HCEC 1CT (cell line): ENCODE results near the gene PCK2.

Experiments used
- DNase-seq: peaks from one replicate; pipeline ENCODE4 v3.0.0-alpha.2; 2017

PCK2 gene

DNA sequence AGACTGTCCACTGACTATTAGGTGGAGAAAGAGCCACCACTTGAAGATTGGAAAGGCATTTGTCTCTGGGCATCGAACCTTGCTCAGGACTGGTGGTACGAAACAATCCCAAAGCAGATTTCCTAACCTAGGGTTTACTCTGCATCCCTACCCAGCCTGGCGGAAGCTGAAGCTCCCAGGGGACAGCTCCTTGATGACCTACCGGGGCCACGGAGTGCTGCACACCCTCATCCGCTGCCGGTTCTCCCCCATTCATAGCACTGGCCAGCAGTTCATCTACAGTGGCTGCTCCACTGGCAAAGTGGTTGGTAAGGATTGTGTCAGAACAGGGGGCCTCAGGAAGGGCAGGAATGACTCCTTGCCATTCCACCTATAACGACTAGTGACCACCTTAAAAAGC is 27.1 kb downstream of the PCK2 start:
- DNase-seq = no peak

DNA sequence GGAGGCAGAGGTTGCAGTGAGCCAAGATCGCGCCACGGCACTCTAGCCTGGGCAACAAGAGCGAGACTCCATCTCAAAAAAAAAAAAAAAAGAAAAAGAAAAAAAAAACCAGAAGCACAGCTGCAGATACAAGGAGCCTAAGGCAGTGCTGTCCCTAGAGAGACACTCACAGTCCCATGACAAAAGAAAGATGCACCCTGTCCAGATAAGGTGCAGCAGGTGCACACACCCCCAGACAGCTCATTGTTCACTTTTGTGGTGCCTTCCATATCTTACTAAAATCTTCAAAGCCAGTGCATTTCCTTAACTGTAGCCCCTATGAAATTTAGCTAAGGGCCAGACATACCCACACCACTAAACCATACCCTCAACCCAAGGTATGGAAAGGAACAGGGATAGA is 28.3 kb downstream of the PCK2 start:
- DNase-seq = no peak

DNA sequence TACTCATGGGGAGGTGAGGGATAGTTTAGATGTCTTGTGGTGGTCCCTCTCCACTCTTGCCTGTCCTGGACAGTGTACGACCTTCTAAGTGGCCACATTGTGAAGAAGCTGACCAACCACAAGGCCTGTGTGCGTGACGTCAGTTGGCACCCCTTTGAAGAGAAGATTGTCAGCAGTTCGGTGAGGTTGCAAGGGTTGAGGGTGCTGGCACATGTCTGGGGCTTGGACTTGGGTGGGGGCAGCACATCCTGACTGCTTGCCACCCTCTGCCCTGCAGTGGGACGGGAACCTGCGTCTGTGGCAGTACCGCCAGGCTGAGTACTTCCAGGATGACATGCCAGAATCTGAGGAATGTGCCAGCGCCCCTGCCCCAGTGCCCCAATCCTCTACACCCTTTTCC is 28.8 kb downstream of the PCK2 start:
- no peak for DNase-seq

DNA sequence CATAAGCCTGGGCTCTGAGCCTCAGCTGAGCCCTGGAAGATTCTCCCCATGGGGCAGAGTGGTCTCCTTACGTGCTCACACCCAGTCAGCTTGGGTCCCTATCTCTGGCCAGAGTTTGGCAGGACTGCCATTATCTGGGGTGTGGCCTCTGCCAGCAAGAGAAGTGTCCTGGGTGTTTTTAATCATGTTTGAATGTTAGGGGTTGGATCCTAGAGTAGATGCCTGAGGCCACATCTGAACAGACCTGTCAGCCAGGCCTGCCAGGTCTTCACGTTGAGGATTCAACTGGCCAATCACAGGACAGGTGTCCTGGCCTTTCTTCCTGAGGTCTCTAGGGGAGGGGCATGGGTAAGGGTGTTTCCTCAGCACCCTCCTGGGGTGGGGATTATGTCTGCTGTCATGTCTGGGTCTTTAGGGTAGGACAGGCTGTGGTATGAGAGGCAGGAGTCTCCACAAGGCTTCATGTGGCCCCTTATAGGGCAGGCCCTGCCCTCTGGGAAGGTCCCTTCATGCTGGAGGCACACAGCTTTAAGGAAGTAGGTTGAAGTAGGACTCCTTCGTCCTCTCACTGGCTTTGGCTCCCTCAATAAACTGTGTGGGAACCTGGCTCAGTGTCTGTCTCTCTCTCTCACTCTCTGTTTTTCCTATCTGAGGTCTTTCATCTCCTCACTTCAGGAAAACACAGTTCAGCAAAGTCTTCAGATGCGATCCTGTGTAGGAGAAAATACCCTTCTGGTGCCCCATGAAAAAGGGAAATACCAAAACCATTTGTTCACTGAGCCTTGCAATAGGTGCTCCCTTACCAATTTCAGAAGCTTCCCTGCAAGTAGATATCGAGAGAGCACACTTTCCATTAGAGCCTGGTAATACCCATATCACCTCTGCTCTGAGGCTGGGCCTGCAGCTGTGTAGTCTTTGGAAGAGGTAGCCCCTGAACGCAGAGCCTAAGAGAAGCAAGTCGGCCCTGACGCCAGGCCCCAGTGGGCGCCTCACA is 29.6 kb downstream of the PCK2 start:
- DNase-seq = no peak

DNA sequence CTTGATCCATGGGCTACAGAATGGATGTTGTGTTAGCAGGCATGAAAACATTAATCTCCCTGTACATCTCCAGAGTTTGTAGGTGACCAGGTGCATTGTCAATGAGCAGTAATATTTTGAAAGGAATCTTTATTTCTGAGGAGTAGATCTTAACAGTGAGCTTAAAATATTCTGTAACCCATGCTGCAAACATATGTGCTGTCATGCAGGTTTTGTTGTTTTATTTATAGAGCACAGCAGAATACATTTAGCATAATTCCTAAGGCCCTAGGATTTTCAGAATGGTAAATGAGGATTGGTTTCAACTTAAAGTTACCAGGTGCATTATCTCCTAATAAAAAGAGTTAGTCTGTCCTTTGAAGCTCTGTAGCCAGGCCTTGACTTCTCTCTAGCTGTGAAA is 32.8 kb downstream of the PCK2 start:
- no peak for DNase-seq

DNA sequence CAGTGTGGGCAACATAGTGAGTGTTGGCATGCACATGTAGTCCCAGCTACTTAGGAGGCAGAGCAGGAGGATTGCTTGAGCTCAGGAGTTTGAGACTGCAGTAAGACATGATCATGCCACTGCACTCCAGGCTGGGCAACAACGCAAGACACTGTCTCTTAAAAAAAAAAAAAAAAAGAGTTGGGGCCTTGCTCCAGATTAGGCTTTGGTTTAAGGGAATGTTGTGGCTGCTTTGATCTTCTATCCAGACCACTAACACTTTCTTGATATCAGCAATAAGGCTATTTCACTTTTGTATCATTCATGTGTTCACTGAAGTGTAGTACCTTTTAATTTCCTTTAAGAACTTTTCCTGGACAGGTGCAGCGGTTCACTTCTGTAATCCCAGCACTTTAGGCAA is 33.6 kb downstream of the PCK2 start:
- no peak for DNase-seq

DNA sequence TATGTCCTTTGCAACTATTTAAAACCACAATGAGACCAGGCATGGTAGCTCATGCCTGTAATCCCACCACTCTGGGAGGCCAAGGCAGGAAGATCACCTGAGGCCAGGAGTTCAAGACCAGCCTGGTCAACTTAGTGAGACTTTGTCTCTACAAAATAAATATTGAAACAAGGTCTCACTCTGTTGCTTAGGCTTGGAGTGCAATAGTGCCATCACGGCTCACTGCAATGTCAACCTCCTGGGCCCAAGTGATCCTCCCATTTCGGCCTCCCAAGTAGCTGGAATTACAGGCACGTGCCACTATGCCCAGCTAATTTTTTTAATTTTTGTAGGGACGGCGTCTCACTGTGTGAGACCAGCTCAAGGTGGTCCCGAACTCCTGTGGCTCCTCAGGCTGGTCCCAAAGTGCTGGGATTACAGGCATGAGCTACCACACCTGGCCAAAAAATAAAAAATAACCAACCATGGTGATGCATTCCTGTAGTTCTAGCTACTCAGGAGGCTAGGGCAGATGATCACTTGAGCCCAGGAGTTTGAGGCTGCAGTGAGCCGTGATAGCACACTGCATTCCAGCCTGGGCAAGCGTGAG is 35.4 kb downstream of the PCK2 start:
- DNase-seq = no peak

DNA sequence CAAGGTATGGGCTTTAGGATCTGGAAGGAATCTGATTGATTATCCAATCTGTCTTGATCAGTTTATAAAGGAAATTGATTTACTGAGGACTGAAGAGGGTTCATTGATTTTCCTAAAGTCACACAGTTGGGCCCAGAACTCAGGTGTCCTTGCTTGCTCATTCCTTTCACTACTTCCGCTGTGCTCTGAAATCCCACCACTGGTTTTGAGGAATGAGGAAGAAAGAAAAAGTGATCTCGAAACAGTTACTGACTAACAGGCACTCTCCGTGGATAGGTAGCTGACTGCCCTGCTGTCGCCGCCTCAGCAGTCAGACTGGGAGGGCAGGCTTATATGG is 36.2 kb downstream of the PCK2 start, which contains the start of gene FITM1:
TSS of gene FITM1 (plus strand) at position 280 of the 337 bp plus-strand sequence. CDS start 905 bp downstream, outside the sequence.
- DNase-seq = no peak

DNA sequence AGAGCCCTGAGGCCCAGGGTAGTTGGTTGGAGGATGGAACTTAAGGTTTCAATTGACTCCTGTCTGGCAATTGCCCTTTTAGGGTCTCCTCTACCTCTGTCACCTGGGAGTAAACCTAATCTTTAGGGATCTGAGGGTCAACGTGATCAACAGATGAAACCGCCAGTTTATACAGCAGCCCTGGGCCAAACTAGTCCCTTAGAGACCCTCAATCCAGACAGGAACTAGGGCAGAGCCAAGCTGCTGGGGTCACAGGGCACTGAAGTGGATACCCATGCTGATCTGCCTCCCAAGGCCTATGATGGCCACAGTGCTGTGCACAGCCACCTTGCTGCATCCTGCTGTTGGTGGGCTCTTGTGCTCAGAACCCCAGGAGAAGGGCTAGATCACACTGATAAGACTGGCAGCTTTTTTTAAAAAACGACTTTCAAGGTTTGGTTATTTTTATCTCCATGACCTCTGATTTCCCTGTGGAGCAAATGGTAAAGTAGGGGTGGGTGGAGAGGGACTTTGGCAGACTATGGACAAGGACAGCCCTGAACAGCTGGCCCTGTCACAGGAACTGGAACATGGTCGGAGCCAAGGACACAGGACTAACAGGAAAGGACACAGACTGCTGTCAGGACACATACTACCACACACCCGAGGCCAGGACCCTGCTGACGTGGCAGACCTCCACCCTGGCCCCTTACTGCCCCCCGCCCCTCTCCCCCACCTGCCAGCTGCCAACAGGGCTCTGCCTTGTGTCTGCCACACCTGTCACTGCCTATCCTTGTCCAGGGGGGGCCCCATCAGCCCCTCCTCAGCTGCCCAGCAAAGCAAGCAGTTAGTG is 36.8 kb downstream of the PCK2 start:
- no peak for DNase-seq

DNA sequence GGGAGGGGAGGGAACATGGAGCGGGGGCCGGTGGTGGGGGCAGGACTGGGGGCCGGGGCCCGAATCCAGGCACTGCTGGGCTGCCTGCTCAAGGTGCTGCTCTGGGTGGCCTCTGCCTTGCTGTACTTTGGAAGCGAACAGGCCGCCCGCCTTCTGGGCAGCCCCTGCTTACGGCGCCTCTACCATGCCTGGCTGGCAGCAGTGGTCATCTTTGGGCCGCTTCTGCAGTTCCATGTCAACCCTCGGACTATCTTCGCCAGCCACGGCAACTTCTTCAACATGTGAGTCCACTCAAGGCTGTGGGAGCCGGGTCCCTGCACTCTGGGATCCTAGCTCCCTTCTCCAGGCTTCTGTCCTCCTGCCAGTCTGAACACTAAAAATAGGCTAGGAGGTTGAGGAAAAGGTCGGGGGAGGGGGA is 37.4 kb downstream of the PCK2 start:
- DNase-seq = no peak

DNA sequence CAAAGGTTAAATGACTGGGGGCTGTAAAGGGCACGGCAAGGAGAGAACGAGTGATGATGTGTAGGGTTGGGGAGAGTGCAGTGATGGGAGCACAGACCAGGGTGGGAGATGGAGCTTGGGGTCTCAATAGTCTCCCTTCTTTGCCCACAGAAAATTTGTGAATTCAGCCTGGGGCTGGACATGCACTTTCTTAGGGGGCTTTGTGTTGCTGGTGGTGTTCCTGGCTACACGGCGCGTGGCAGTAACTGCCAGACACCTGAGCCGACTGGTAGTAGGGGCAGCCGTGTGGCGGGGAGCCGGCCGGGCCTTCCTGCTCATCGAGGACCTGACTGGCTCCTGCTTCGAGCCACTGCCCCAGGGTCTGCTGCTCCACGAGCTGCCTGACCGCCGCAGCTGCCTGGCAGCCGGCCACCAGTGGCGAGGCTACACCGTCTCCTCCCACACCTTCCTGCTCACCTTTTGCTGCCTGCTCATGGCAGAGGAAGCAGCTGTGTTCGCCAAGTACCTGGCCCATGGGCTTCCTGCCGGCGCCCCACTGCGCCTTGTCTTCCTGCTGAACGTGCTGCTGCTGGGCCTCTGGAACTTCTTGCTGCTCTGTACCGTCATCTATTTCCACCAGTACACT is 38.1 kb downstream of the PCK2 start:
- no peak for DNase-seq

DNA sequence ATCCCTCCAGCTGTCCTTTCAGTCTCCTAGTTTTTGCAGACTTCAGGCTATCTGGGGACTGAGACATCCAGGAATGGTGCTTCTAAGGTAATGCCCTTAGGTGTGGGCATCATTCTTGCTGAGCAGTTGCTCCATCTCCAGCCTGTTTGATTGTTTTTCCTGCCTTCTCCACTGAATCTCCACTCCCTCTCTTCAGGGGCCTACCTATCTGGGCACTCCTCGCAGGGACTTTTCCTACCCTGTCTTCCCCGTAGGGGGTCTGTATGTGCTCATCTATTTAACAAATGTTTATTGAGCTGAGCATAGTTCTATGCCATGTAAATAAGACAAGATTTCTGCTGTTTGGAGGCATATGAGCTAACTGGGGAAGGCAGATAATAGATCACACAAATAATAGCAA is 38.9 kb downstream of the PCK2 start:
- DNase-seq = no peak

DNA sequence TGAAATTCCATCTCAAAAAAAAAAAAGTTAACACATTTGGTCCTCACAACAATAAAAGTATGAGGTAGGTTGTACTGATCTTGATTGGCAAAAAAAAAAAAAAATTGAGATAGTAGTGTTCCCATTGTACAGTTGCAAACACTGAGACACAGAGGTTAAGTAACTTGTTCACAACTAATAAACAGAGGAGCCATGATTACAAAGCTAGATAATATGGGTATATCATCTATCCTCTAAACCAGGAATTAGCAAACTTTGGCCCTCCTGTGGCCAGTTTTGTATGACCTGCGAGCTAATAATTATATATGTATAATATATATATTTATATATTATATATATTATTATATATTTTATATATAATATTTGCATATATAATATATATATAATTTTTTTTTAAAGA is 39.6 kb downstream of the PCK2 start:
- no peak for DNase-seq

DNA sequence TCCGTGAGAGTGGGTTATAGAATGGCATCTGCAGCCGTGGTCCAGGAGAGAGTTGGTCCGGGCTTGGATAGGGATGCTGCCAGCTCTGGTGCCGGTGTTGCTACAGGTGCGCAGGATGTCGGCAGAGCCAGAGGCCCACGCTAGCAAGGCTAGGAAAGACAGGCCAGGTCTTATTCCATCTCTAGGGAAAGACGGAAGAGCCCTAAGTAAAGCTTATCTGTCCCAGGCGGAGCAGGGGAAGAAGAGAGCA is 41.4 kb downstream of the PCK2 start:
- DNase-seq = no peak

DNA sequence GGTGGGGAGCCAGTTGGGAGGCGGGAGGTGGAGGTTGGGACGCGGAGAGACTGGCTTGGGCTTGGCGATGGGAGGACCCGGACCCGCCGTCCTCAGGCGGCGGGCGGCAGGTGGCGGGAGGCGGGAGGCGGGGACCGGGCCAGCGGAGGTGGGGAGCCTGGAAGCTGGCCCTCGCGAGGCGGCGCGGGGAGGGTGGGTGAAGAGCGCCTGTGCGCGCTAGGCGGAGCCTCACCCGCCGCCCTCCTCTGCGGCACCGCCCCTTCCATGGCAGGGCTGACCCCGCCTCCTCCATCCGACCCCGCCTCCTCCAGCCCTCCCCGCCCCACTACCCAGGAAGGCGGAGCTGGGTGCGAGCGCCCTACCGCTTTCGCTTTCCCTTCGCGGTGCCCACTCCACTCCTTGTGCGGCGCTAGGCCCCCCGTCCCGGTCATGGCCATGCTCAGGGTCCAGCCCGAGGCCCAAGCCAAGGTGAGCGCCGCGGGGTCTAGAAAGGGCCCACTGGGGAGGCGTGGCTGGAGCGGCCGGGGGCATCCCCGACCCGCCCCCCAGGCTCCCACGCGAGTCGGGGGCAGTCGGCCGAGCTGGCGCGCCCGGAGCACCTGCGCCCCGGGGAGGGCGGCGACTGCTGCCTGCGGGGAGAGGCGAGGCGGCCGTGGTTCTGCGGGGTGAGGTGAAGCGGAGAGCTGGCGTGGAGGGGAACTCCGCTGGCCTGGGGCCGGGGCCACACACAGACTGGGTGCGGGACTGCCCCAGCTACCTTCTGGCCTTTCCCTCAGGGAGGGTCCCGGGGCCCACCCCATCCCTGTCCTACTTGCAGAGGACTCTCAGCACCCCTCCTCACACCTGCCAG is 41.9 kb downstream of the PCK2 start, which contains the start of gene PSME1:
TSS of gene PSME1 (plus strand) at position 361 of the 850 bp plus-strand sequence. CDS start at position 430, 69 bp downstream.
- peak; percentile 84 for DNase-seq

DNA sequence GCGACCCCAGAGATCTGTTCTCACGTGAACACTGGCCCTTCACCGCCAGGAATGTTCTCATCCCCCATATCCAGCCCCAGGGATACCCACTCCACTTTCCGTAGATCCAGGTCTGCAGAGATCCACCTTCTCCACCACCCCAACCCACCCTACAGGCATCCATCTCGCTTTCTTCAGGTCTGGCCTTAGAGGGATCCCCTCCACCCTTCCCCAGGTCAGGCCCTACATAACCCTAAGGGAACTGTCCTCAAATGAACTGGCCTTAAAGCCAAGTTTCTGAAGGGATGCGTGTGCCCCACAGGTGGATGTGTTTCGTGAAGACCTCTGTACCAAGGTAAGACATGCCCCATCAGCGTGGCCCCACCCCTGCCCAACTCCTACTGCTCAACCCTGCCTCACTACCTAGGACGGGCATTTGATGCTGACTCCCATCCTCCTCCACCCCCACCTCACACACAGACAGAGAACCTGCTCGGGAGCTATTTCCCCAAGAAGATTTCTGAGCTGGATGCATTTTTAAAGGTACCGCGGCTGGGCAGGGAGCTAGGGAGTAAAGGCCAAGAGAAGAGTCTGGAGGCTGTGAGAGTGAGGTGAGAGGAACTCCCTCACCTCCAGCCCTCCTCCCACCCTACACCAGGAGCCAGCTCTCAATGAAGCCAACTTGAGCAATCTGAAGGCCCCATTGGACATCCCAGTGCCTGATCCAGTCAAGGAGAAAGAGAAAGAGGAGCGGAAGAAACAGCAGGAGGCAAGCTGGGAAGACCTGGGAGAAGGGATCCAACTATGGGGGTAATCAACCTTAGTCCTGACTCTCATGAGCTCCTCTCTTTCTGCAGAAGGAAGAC is 42.8 kb downstream of the PCK2 start:
- no peak for DNase-seq

DNA sequence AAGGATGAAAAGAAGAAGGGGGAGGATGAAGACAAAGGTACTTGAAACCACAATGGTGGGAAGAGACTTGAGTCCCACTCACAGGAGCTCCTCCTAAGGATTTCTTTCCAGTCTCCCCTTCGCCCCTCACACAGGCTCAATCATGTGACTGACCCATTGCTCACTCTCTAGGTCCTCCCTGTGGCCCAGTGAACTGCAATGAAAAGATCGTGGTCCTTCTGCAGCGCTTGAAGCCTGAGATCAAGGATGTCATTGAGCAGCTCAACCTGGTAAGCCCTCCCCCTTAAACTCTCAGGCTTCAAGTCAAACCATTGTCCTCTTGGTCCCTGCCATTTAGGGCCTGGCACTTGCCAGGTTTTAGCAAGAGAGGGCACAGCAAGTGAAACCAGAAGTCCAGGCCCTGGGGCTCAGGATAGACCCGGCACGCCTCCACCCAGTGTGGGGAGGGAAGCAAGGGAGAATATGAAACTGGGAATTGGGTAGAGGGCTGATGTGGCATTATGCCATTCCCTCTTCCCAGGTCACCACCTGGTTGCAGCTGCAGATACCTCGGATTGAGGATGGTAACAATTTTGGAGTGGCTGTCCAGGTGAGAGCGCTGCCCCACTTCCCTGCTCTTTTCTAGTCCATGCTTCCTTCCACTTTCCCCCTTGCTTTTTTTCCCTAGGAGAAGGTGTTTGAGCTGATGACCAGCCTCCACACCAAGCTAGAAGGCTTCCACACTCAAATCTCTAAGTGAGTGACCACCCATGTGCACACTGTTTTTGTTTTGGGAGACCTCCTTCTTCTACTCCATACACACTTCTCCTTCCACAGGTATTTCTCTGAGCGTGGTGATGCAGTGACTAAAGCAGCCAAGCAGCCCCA is 43.7 kb downstream of the PCK2 start:
- no peak for DNase-seq

DNA sequence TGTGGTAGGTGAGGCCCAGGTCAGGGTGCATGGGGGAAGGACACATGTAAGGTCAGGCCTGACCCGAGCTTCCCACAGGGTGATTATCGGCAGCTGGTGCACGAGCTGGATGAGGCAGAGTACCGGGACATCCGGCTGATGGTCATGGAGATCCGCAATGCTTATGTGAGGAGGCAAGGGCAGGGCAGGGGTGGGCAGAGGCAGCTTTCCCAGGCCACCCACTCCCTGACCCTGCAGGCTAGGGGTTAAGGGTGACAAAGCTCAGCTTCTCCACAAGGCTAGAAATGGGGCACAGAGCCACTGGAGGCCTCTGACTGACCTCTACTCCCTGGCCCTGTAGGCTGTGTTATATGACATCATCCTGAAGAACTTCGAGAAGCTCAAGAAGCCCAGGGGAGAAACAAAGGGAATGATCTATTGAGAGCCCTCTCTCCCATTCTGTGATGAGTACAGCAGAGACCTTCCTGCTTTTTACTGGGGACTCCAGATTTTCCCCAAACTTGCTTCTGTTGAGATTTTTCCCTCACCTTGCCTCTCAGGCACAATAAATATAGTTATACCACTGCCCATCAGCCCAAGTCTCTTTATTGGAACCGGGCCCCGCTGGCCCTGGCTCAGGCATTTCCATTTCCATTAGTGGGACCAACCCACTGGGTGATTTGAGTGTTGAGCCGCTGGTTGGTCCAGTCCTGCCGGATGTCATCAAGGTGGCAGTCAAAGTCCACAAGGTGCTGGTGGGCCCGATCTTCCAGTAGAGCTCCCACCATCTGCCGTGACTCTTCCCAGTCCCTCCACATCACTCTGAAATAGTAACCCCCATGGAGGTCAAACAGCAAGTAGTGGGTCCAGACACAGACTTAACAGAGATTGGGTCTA is 44.5 kb downstream of the PCK2 start:
- no peak for DNase-seq

DNA sequence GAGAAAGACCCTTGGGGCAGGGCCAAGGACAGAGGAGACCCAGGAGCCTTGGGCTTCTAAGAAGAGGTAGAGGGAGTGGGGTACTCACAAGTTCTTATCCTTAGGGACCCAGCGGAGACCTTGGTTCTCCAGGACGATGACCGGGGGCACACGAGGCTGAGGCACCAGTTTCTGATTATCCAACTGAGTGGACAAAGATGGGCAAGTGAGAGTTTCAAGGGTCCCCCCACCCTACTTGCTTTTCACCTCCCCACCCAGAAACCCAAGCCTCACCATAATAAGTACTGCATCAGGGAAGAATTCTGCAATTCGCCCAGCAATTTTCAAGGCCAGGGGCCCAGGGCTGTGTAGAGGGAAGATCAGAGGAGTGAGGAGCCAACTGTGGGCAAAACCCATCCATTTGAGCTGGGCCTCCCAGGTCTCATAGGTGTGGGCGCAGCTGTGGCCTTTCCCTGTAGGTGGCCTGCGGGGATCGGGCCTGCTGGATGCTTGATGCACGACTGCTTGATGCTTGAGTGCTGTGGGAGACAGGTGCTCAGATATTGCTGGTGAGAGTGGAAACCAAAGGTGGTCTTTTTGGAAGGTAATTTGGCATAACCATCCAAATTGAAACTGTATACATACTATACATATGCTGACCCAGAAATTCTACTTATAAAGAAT is 45.3 kb downstream of the PCK2 start:
- no peak for DNase-seq
